IPS-NIHi7 (cell line): ENCODE data around the gene PLCD3.
A peak's percentile ranks its signal among the peaks of the same experiment; 100 is the strongest.

ENCODE experiments used
- DNase-seq: peaks from one replicate; pipeline ENCODE4 v3.0.0; 2012; ENCODE audit warnings: mixed read lengths; ENCODE audit errors: extremely low spot score

Gene PLCD3

DNA sequence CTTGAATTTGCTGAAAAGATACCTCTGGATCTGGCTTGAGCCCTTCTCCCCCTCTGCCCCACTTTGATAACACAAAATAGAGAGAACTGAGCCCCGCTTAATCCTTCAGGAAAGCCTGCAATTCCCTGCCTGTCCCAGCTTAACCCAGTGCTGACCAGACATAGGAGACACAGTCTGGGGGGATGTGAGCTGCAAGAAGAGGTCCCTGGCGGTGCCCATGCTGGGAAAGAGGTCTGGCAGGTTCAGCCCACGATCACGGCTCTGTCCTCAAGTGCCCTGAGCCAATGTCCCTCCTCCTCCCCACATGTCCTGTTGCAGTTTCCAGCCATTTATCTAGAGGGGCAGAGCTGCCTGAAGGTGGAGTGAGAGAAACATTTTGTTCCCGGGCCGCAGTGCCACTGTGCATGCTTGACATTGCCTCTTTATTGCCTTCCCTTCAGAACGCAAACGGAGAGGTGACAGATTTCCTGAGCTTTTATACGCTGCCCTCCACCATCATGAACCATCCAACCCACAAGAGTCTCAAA lies 29.0 kb downstream of the PLCD3 start:
- no peak for DNase-seq

DNA sequence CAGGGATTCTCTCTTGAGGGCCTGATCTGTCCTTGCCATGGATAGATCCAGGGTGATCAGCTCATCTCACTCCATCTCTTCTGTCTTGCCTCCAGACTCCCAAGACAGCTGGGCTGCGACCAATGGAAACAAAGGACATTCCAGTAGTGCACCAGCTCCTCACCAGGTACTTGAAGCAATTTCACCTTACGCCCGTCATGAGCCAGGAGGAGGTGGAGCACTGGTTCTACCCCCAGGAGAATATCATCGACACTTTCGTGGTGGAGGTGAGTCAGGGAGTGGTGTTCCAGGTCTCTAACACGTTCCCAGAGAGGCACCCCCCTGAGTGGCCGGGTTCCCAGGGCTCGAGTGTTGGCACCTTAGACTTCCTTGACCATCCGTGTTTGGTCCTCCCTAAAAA lies 29.5 kb downstream of the PLCD3 start:
- no peak for DNase-seq

DNA sequence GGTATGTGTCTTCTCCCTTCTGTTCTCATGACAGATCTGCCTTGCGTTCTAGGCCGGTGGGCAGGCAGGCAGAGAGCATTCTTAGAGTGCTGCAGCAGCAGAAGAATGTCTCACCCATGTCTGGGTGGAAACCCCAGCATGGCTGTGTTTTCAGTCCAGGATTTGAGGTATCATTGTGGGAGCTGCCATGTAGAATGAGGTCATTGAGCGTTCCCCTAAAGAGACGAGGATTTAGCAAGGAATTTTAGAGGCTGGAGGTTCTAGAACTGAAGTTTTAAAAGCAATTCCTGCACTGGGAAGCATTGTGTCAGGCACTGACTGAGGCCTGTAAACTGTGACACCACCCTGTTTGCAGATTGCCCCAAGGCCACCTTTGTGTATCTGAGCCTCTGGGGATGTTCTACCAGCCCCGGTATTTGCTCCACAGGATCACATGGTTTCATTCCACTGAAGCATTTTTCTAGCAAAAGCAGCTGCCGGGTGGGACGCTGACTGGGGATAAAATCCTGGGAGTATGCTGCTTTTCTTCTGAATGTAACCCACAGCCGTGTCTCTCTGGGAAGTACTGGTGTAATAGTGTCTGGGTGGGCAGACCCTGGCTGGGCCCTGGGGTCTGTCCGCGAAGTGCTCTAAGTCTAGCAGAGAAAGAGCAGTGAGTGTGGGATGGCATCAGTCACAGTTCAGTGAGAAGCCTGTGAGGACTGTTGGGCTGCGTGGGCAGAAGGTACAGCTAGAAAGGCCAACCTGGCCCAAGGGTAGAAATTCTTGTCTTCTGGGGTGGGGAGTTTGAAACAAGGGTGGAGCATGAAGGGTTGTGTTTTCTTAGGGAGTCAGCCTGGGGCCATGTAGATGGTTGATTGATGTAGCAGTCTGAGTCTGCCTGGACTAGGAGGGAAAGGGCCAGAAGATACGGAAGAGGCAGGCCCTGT lies 30.2 kb downstream of the PLCD3 start:
- DNase-seq: no peak

DNA sequence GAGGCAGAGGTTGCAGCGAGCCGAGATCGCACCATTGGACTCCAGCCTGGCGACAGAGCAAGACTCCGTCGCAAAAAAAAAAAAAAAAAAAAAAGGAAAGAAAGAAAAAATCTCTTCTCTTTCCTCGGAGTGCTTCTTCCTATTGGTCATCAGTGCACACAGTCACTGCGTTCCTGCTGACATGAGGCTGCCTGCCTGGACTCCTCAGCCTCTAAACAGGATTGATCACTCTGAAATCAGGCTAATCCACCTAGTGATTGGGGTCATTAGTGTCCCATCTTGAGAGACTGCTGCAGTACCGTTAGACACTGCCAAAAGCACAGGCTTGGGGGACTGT lies 30.8 kb downstream of the PLCD3 start:
- DNase-seq: no peak

DNA sequence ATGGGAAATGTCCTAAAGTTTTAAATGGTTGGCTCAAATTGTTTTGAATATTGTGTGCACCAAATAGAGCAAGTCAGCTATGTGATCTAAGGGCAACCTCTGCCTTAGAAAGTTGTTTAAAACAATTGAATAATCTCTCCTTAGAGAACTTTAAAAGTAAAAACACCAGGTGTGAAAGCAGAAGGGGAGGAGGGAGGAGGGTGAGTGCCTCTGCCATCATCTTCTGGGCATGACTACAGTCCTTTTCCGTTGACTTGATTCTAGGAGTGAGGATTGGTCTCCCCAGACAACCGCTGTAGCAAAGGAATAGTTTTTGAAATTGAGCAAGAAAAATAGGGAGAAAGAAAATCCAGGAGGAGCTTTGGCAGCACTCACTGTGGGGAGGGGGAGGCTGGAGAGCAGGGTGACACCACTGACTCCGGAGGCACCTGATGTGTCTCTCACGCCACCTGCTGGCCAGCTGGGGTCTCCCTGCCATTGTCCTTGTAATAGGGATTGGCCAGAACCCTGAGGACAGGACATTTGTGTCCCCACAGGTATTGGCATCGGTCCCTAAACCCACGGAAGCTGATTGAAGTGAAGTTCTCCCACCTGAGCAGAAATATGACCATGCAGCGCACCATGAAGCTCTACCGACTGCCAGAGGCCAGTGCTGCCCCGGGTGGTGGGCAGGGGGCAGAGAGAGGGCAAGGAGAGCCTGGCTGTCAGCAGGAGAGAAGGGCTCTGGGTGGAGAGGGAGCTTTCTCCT lies 33.3 kb downstream of the PLCD3 start:
- peak; percentile 97 for DNase-seq

DNA sequence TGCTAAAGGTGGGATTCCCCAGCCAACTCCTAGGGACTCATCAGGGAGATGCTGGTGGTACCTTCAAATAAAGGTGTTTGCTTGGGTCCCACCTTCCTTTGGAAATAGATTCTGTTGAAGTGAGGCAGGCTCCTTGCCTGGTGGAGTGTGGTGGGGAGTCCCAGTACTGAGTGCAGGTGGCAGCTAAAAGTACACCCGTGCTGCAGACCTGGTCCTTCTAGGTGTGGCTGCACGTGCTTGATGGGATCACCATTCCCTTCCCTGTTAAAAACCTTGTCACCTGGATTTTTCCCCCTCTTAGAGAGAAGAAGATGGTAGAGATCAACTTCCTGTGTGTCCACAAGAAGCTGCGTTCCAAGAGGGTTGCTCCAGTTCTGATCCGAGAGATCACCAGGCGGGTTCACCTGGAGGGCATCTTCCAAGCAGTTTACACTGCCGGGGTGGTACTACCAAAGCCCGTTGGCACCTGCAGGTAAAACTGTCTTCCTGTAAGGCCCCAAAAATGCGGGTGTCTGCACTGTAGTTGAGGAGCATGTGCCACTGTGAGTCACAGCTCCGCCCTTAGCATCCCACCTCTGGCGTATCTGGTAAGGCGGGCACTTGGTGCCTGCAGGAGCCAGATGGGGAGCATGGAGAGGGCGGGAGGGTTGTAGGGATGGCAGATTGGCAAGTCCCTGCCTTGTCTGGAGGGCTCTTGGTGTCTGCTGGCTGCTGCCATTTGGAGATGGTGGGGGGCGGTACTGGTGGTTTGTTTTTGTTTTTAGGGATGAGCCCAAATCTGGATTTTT lies 34.0 kb downstream of the PLCD3 start:
- DNase-seq: no peak

DNA sequence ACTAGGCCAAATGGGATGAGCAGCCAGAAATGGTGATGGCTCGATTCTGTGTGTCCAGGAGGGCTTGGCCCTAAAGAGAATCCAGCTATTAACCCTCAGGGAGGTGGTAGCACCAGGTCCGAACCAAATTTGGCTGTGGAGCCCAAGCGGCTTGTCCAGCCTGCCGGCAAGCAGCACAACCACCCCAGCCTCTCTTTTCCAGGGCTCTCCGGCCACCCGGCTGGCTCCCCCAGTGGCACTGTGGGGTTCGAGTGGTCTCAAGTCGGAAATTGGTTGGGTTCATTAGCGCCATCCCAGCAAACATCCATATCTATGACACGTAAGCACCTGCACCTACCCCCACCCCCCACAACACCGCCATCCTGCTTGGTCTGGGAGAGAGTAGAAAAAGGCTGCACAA lies 35.4 kb downstream of the PLCD3 start:
- DNase-seq: no peak

DNA sequence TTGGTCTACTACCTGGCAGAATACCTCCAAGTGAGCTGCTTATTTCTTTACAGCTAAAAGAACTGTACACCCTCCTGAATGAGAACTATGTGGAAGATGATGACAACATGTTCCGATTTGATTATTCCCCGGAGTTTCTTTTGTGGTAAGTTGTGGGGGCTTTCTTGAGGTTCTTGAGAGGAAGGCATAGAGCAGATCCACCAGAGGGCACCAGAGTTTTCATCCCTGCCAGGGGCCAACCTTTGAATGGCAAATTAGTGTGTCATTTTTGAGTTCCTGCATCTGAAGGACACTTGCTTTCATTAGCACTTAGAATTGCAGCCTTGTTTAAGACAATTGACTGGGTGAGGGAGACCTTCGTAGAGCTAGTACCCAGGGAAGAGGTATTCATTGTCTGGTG lies 36.2 kb downstream of the PLCD3 start:
- DNase-seq: peak; percentile 46

DNA sequence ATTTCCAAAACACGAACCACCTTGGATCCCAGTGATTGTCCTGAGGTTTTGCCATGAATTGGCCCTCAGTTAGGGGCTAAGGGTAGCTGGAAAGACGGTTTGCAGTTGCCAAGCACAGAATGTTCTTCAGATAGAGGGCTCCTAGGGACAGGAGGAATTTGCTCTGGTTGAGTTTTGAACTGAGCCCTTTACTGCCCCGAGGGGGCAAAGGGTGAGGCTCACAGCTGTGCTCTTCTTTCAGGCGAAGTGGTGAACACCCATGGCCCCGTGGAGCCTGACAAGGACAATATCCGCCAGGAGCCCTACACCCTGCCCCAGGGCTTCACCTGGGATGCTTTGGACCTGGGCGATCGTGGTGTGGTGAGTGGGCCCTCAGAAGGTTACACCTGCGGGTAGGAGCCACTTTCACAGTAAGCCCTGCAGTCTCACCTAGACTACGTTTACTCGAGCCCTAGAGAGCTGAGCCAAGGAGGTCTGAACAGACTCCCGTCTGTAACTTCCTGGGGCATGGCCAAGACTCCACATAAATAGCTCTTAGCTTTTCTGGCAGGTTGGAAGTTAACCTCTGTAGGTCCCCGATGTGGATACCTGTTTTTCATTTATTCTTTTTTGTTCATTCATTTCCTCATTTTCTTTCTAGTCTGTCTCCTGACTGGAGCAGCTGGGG lies 38.7 kb downstream of the PLCD3 start:
- DNase-seq: no peak

DNA sequence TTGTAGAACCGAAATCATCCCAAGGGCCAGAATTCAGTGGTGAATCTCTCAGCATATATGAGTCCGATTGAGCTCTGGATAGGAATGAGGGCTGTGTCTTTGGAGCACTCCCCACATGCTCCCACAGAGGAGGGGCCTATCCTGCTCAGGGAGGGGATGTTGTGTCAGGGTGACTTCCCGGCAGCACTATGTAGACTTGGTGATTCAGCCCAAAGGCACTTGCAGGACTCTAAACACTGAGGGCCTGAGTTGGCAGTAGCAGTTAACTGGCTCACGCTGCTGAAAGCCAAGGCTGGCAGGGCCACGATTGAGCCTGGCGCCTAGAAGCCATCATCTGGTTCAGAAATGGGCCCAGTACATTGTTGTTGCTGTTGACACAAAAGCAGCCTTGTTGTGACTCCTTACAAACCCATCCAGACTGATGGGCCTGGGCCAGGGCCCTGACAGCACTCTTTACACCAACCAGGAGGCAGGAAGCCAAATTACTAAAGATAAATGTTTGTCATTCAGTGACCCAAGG lies 39.3 kb downstream of the PLCD3 start:
- no peak for DNase-seq

DNA sequence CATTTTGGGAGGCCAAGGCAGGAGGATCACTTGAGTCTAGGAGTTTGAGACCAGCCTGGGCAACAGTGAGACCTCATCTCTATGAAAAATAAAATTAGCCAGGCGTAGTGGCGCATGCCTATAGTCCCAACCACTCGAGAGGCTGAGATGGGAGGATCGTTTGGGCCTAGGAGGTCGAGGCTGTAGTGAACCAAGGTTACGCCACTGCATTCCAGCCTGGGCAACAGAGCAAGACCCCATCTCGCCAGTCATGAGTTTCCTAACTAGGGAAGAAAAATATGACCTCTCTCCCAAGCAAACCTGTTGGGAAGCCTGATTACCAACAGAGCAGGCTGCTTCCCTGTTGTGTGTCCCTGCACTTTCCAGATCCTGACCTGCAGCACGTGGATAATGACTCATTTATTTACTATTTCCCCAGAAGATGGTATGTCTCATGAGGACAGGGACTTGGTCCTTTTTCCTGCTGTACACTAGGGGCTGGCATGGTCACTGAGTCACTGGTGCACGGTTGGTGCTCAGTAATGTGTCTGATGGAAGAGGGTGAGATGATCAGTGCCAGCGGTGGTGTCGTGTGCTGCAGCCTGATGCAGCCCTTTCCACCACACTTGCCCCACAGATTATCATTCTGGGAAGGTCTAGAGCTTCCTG lies 40.4 kb downstream of the PLCD3 start:
- DNase-seq: peak; percentile 3

DNA sequence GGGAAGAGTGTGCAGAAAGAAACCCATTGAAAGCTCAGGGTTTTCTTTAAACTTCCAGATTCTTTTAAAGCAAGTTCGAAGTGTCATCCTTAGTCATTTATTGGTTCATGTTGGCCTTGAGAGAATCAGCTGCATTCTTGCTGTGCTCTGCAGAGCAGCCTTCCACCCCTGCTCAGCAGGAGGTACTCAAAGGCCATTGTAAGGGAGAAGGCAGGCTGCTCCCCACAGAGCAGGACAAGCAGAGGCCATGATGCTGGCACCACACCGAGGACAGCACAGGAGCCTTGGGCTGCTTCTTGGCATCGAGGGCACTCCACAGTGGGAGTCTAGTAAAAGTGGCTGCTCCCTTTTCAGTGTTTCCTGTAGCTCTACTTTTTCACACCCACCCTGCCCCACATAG lies 41.6 kb downstream of the PLCD3 start:
- peak; percentile 65 for DNase-seq

DNA sequence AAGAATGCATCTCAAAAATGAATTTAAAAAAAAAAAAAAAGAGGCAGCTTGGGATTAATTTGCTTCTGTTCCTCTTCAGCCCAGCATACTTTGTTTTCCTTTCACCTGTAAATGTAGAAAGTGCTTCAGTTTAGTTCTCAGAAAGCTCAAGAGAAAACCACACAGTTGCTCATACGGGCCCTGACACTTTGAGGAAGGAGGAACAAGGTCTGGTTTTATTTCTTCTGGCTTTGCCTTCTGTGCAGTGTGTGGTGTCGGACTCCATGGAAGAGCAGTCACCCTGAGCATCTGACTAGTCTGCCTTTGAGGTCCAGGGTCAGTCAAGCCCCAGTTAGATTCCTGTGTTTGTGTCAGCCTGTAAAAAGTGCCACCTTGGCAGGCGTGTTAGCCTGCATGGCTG lies 43.6 kb downstream of the PLCD3 start:
- DNase-seq: no peak

DNA sequence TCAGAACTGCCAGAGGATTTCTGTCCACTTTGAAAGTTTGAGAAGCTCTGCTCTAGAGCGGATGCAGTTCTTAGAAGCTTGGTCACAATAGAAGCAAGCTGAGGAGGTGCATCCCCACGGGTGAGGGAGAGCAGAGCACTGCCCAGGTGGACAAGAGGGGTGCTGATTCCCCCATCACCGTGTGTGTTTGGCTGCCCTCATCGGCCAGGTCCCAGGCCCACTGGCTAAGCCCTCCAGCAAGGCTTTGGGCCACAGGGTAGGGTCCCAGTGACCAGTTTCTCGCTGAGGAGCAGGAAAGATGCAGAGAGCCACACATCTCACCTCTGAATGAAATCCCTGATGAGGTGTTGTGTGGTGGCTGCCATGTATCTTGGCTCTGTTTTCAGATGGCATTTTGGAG lies 44.3 kb downstream of the PLCD3 start:
- peak; percentile 6 for DNase-seq

DNA sequence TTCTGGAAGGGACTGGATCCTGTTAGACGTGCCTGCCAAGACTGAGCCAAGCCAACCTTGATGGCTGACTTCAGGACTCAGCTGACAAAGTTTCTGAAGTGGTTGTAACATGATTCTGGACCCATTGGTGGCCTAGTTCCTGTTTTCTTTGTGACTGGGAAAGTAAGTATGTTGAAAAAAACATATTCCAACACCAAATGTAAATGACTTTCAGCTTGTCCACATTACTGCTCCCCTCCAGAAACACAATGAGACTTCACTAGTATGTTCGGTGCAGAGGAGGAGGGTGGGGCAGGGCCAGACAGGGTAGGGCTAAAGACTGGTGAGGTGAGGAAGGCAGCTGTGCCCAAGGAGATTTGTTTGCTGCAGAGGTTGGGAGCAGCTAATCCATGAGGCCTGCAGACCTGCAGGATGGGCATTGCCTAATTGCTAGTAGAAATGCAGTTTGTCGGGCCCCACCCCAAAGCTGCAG lies 44.8 kb downstream of the PLCD3 start:
- DNase-seq: peak; percentile 4

DNA sequence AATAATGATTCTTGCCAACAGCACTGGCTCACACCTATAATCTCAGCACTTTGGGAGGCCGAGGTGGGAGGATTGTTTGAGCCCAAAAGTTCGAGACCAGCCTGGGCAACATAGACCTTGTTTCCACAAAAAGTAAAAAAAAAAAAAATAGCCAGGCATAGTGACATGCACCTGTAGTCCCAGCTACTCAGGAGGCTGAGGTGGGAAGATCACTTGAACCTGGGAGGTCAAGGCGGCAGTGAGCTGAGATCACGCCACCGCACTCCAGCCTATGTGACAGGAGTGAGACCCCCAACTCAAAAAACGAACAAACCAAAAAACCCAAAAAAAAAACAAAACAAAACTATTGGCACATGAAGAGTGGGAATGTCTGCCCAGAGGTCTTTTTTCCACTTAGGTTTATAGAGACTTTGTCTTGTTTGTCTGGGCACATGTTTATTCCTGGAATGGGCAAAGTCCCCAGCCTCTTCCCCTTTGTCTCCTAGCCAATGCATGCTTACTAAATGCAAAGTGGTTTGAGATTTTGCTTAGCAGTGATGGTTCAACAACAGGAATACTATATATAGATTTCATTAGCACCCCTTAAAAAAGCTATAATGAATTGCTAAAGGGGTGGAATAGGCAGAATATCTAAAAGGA lies 45.3 kb downstream of the PLCD3 start:
- no peak for DNase-seq

DNA sequence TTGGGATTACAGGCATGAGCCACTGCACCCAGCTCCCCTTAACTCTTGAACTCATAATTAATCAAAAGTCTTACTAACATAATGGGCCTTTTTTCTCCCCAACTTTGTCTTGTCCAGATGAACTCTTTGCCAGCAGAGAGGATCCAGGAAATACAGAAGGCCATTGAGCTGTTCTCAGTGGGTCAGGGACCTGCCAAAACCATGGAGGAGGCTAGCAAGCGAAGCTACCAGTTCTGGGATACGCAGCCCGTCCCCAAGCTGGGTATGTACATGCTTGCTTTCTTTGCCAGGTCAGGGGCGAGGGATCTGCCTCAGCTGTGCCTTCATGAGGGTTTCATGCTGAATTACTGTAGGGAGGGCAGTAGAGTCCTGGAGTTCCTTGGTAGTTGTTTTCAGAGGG lies 45.9 kb downstream of the PLCD3 start:
- DNase-seq: no peak

DNA sequence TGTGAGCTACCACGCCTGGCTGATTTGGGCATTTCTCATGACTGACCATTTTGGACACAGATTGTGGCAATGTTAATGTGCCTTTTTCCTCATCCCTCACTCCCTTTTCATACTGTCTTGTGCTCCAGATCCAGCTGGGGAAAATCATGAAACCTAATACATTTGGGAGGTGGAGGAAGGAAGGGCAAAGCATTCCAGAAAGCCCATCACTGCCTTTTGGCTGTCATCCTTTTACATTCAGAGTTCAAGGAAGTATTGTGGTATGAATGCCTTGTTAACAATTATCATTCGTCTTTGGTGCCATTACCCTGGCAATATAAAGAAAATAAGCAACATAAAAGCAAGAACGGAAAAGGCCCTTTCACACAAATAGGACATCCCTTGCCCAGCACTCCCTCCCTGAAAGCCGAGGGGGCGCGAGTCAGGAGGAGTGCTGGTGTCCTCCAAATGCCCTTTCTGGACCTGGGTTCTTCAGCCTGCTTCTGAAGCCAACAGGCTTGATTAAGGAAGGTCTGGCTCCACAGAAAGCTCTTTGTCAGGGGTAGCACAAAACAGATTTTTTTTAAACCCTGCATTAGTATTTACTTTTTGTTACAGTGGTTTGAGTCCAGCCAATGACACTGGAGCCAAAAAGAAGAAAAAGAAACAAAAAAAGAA lies 51.1 kb downstream of the PLCD3 start:
- no peak for DNase-seq

DNA sequence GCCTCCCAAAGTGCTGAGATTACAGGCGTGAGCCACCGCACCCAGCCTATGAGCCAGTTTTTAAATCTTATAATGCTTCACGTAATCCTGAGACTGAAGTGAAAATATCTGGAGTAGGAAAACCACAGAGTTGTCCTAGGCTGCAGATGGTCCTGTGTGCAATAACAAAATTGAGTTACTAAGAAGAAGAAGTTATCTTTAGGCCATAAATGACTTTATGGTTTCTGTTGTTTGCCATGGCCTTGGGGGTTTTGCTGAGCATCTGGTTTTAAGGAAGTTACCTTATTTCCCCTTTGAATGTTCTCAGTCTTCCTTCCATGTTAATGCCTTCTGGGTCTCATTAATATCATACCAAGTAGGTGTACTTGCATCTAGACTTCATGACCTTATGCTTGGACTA lies 54.7 kb downstream of the PLCD3 start:
- DNase-seq: no peak
